ENCODE measurements around the gene CDC25C.

CDC25C gene

GRCh38 chr5:138331449-138332368, at the start of gene CDC25C:
TSS of gene CDC25C (minus strand) at chr5:138331804. CDS start at chr5:138331180, 624 bp downstream.
- peak; percentile 100 for DNase-seq (ENCODE audit: low spot score)

GRCh38 chr5:138372653-138373052, 41.0 kb upstream of the CDC25C start:
- no peak for DNase-seq (ENCODE audit: low spot score)

- no peak for DNase-seq (ENCODE audit: low spot score)
Observed at GRCh38 chr5:138372225-138372624, 40.6 kb upstream of the CDC25C start.

- DNase-seq (ENCODE audit: low spot score): no peak
Observed at GRCh38 chr5:138371454-138371853, 39.9 kb upstream of the CDC25C start.

GRCh38 chr5:138370537-138370936, 38.9 kb upstream of the CDC25C start:
- no peak for DNase-seq (ENCODE audit: low spot score)

GRCh38 chr5:138369706-138370105, 38.1 kb upstream of the CDC25C start:
- DNase-seq (ENCODE audit: low spot score): no peak

GRCh38 chr5:138369261-138369660, 37.7 kb upstream of the CDC25C start:
- DNase-seq (ENCODE audit: low spot score): no peak

GRCh38 chr5:138366632-138367382, 35.2 kb upstream of the CDC25C start:
- no peak for DNase-seq (ENCODE audit: low spot score)

GRCh38 chr5:138364576-138364975, 33.0 kb upstream of the CDC25C start:
- DNase-seq (ENCODE audit: low spot score): no peak

- no peak for DNase-seq (ENCODE audit: low spot score)
Observed at GRCh38 chr5:138360941-138361452, 29.4 kb upstream of the CDC25C start.

GRCh38 chr5:138359621-138360020, 28.0 kb upstream of the CDC25C start:
- DNase-seq (ENCODE audit: low spot score): peak; percentile 41

GRCh38 chr5:138354926-138355378, 23.3 kb upstream of the CDC25C start:
- peak; percentile 86 for DNase-seq (ENCODE audit: low spot score)

GRCh38 chr5:138354387-138354786, 22.8 kb upstream of the CDC25C start:
- DNase-seq (ENCODE audit: low spot score): no peak

- peak; percentile 50 for DNase-seq (ENCODE audit: low spot score)
Observed at GRCh38 chr5:138353560-138354080, 22.0 kb upstream of the CDC25C start.

GRCh38 chr5:138352722-138353559, 21.3 kb upstream of the CDC25C start:
- DNase-seq (ENCODE audit: low spot score): no peak

- DNase-seq (ENCODE audit: low spot score): peak; percentile 94
Observed at GRCh38 chr5:138352071-138352721, 20.6 kb upstream of the CDC25C start, which contains the start of gene KDM3B. TSS of gene KDM3B (plus strand) at chr5:138352685. CDS start at chr5:138352796, 111 bp downstream.

GRCh38 chr5:138351517-138351916, 19.9 kb upstream of the CDC25C start:
- DNase-seq (ENCODE audit: low spot score): no peak

- DNase-seq (ENCODE audit: low spot score): no peak
Observed at GRCh38 chr5:138351056-138351455, 19.5 kb upstream of the CDC25C start.

- DNase-seq (ENCODE audit: low spot score): no peak
Observed at GRCh38 chr5:138350563-138350890, 18.9 kb upstream of the CDC25C start.

- no peak for DNase-seq (ENCODE audit: low spot score)
Observed at GRCh38 chr5:138349852-138350562, 18.4 kb upstream of the CDC25C start.
